ENCODE data around the gene LTO1. TPM values are rescaled to one million over a fixed set of nuclear protein-coding genes. Genes with fewer than 3 reads are reported as not detected.

Gene LTO1
- total and polyA plus RNA-seq, 2 experiments from 2014 or later, result 20.1 to 23.3 TPM

DNA sequence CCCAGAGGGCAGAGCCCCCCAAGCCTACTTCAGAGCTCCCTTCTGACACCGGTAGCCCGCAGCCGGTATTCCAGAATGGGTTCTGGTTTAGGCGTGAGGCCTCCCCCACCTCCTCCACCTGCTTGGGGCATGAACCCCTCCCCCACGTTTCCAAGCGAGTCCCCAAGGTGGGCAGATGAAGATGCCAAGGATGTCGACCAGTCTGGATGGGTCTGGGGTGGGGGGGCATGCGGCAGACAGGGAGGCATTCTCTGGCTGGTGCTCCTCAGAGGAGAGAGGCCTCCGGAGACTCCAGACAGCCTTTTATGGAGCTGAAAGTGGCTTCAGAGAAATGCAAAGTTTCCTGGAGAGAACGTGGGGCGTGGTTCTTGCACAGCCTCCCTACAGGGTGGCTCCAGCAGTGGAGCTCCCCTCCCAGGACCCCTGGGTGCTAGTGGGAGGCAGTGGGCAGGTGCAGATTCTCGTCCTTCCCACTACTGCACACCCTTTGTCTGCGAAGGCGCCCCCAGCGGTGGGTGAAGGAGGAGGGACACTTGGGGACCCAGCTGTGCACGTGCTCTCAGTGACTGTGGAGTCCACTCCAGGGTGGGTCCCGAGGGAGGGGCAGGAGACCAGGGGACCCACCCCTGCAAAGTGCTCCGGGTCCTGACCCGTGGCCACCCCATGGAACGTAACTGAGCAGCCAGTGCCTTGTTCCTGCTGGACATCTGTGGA, 30.0 kb downstream of the LTO1 start:
- no peak overlapping the region for H3K27ac ChIP-seq (ENCODE audit: low read depth)

More for the DNA sequence above, 30.0 kb downstream of the LTO1 start:
- H3K4me3 ChIP-seq, result no peak overlapping the region
- no peak for ATAC-seq
- no peaks in the 10 kb centered on the region; the same call in 1 of the 2 replicates for H3K36me3 ChIP-seq (ENCODE audit: insufficient read depth)
- Mint-ChIP-seq H3K4me1 (peaks cover 5% of the 10 kb centered on the region; the same call in 1 of the 3 replicates), H3K9me3 (peaks cover 2% of the 10 kb centered on the region; the same call in 2 of the 3 replicates), H3K27me3 (ENCODE audit: insufficient read depth, low read depth, poor library complexity) (peaks cover 25% of the 10 kb centered on the region), H3K4me3 (no peak overlapping the region), H3K27ac (no peak overlapping the region), H3K36me3 (ENCODE audit: low read depth) (peaks cover 59% of the 10 kb centered on the region)
- H3K27me3 ChIP-seq (ENCODE audit: insufficient read depth), result peaks cover 16% of the 10 kb centered on the region
- H3K4me1 ChIP-seq (ENCODE audit: insufficient read depth), result peaks cover 5% of the 10 kb centered on the region
- H2AFZ ChIP-seq, result no peak overlapping the region
- peaks cover 26% of the 10 kb centered on the region for H3K79me2 ChIP-seq (replicated peaks; ENCODE audit: insufficient read depth)
- H3K9me2 ChIP-seq (ENCODE audit: insufficient read depth), result no peaks in the 10 kb centered on the region
- H4K20me1 ChIP-seq (replicated peaks; ENCODE audit: insufficient read depth), result peaks cover 7% of the 10 kb centered on the region
- H3K4me2 ChIP-seq, result no peak overlapping the region
- no peaks in the 10 kb centered on the region for H3F3A ChIP-seq (replicated peaks; ENCODE audit: low read depth)
- TF ChIP-seq, protein P1, sequence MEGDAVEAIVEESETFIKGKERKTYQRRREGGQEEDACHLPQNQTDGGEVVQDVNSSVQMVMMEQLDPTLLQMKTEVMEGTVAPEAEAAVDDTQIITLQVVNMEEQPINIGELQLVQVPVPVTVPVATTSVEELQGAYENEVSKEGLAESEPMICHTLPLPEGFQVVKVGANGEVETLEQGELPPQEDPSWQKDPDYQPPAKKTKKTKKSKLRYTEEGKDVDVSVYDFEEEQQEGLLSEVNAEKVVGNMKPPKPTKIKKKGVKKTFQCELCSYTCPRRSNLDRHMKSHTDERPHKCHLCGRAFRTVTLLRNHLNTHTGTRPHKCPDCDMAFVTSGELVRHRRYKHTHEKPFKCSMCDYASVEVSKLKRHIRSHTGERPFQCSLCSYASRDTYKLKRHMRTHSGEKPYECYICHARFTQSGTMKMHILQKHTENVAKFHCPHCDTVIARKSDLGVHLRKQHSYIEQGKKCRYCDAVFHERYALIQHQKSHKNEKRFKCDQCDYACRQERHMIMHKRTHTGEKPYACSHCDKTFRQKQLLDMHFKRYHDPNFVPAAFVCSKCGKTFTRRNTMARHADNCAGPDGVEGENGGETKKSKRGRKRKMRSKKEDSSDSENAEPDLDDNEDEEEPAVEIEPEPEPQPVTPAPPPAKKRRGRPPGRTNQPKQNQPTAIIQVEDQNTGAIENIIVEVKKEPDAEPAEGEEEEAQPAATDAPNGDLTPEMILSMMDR (conservative IDR thresholded peaks at IDR 0.05; ENCODE audit: low read depth in 2 of 2), result peak; percentile 31 to 45
- TF ChIP-seq EZH2 (IDR thresholded peaks at IDR 0.05; ENCODE audit: low read depth, unreplicated experiment), result no peak
- no peak for TF ChIP-seq EZH2phosphoT487 (IDR thresholded peaks at IDR 0.05; ENCODE audit: unreplicated experiment)
- TF ChIP-seq, protein P2, sequence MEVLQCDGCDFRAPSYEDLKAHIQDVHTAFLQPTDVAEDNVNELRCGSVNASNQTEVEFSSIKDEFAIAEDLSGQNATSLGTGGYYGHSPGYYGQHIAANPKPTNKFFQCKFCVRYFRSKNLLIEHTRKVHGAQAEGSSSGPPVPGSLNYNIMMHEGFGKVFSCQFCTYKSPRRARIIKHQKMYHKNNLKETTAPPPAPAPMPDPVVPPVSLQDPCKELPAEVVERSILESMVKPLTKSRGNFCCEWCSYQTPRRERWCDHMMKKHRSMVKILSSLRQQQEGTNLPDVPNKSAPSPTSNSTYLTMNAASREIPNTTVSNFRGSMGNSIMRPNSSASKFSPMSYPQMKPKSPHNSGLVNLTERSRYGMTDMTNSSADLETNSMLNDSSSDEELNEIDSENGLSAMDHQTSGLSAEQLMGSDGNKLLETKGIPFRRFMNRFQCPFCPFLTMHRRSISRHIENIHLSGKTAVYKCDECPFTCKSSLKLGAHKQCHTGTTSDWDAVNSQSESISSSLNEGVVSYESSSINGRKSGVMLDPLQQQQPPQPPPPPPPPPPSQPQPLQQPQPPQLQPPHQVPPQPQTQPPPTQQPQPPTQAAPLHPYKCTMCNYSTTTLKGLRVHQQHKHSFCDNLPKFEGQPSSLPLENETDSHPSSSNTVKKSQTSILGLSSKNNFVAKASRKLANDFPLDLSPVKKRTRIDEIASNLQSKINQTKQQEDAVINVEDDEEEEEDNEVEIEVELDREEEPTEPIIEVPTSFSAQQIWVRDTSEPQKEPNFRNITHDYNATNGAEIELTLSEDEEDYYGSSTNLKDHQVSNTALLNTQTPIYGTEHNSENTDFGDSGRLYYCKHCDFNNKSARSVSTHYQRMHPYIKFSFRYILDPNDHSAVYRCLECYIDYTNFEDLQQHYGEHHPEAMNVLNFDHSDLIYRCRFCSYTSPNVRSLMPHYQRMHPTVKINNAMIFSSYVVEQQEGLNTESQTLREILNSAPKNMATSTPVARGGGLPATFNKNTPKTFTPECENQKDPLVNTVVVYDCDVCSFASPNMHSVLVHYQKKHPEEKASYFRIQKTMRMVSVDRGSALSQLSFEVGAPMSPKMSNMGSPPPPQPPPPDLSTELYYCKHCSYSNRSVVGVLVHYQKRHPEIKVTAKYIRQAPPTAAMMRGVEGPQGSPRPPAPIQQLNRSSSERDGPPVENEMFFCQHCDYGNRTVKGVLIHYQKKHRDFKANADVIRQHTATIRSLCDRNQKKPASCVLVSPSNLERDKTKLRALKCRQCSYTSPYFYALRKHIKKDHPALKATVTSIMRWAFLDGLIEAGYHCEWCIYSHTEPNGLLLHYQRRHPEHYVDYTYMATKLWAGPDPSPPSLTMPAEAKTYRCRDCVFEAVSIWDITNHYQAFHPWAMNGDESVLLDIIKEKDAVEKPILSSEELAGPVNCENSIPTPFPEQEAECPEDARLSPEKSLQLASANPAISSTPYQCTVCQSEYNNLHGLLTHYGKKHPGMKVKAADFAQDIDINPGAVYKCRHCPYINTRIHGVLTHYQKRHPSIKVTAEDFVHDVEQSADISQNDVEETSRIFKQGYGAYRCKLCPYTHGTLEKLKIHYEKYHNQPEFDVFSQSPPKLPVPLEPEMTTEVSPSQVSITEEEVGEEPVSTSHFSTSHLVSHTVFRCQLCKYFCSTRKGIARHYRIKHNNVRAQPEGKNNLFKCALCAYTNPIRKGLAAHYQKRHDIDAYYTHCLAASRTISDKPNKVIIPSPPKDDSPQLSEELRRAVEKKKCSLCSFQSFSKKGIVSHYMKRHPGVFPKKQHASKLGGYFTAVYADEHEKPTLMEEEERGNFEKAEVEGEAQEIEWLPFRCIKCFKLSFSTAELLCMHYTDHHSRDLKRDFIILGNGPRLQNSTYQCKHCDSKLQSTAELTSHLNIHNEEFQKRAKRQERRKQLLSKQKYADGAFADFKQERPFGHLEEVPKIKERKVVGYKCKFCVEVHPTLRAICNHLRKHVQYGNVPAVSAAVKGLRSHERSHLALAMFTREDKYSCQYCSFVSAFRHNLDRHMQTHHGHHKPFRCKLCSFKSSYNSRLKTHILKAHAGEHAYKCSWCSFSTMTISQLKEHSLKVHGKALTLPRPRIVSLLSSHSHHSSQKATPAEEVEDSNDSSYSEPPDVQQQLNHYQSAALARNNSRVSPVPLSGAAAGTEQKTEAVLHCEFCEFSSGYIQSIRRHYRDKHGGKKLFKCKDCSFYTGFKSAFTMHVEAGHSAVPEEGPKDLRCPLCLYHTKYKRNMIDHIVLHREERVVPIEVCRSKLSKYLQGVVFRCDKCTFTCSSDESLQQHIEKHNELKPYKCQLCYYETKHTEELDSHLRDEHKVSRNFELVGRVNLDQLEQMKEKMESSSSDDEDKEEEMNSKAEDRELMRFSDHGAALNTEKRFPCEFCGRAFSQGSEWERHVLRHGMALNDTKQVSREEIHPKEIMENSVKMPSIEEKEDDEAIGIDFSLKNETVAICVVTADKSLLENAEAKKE (CRISPR knock-in tag; IDR thresholded peaks at IDR 0.05), result no peak
- TF ChIP-seq ZNF331 (CRISPR knock-in tag; IDR thresholded peaks at IDR 0.05; ENCODE audit: low read depth), result no peak
- TF ChIP-seq, protein P3, sequence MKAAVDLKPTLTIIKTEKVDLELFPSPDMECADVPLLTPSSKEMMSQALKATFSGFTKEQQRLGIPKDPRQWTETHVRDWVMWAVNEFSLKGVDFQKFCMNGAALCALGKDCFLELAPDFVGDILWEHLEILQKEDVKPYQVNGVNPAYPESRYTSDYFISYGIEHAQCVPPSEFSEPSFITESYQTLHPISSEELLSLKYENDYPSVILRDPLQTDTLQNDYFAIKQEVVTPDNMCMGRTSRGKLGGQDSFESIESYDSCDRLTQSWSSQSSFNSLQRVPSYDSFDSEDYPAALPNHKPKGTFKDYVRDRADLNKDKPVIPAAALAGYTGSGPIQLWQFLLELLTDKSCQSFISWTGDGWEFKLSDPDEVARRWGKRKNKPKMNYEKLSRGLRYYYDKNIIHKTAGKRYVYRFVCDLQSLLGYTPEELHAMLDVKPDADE (IDR thresholded peaks at IDR 0.05), result no peak
- TF ChIP-seq NANOG (IDR thresholded peaks at IDR 0.05; ENCODE audit: borderline replicate concordance), result no peak
- no peak for DNase-seq (ENCODE audit: low spot score)

Measured in GM23338 (cell line).